Measurements from ENCODE around the gene TRAPPC13. TPM values are rescaled to one million over a fixed set of nuclear protein-coding genes. Genes with fewer than 3 reads are reported as not detected.
"Not testable (repeated sequence)": the region's sequence is repeated elsewhere in the genome, so short reads cannot be mapped to it uniquely, and the experiment has no call there.

The TRAPPC13 gene
- total RNA-seq, 3 donors from 2014 or later: 18.5 to 21.8 (median 18.7) TPM

DNA sequence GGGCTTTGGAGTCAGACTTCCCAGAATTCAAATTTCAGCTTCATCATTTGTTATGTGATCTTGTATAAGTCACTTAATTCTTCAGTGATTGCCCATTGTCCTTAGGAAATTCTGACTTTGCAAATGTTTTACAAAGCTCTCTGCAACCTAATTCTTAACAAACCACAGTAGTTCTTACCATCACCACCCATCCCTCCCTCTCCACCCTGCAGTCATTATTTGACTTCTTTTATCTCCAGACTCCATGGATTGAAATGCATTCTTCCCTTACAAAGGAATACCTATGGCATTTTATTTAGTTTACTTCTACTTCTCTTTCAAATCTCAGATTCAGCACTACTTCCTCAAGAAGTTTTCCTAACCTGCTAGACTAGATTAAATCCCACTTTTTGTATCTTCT, 23.1 kb downstream of the TRAPPC13 start:
- DNase-seq (no peak), ATAC-seq (no peak)
- peaks cover 24% of the 10 kb centered on the region for H3K36me3 Mint-ChIP-seq (ENCODE audit: insufficient read depth)
- no peaks in the 10 kb centered on the region for H3K9me3 Mint-ChIP-seq
- no peak overlapping the region for H3K4me3 Mint-ChIP-seq
- no peaks in the 10 kb centered on the region for H3K27me3 Mint-ChIP-seq (ENCODE audit: low read depth)
- no peaks in the 10 kb centered on the region for H3K4me1 Mint-ChIP-seq (ENCODE audit: low read depth)

DNA sequence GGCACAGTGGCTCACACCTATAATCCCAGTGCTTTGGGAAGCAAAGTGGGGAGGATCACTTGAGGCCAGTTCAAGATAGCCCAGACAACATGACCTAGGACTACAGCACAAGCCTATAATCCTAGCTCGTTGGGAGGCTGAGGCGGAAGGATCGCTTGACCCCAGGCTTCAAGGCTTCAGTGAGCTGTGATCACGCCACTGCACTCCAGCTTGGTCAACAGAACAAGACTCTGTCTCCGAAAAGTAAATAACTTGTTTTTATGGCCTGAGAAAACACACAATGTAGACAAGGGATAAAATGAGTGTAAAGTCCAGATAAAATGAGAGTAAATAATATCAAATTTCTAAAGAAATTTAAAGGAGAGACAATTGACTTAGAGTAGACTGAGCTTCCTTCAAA, 26.3 kb downstream of the TRAPPC13 start:
- H3K4me3 Mint-ChIP-seq: no peak overlapping the region
- ATAC-seq (no peak), DNase-seq (no peak)
- no peaks in the 10 kb centered on the region for H3K27me3 Mint-ChIP-seq (ENCODE audit: low read depth)
- H3K4me1 Mint-ChIP-seq (ENCODE audit: low read depth): no peaks in the 10 kb centered on the region
- H3K9me3 Mint-ChIP-seq: no peaks in the 10 kb centered on the region
- H3K36me3 Mint-ChIP-seq (ENCODE audit: insufficient read depth): peaks cover 24% of the 10 kb centered on the region

DNA sequence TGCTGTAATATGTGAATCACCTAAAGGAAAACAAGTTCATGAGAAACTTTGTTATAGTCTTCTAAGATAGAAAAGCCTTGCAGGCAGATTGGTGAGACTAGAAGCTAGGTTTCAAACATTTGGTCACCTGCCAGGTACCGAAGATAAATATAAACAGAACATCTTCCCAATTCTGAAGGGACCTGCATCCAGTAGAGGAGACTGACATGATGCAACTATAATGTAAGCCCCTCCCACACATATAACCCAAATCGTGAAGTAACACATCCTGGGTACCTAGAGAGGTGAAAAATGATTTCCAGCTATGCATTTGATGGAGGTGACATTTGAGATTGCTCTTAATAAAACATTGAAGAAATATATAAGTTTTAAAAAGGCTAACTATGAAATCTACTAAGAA, 29.9 kb downstream of the TRAPPC13 start:
- no peaks in the 10 kb centered on the region for H3K27me3 Mint-ChIP-seq (ENCODE audit: low read depth)
- H3K9me3 Mint-ChIP-seq: no peaks in the 10 kb centered on the region
- no peaks in the 10 kb centered on the region for H3K4me1 Mint-ChIP-seq (ENCODE audit: low read depth)
- no peak for DNase-seq
- peaks cover 21% of the 10 kb centered on the region for H3K36me3 Mint-ChIP-seq (ENCODE audit: insufficient read depth)
- ATAC-seq: no peak
- H3K4me3 Mint-ChIP-seq: no peak overlapping the region

DNA sequence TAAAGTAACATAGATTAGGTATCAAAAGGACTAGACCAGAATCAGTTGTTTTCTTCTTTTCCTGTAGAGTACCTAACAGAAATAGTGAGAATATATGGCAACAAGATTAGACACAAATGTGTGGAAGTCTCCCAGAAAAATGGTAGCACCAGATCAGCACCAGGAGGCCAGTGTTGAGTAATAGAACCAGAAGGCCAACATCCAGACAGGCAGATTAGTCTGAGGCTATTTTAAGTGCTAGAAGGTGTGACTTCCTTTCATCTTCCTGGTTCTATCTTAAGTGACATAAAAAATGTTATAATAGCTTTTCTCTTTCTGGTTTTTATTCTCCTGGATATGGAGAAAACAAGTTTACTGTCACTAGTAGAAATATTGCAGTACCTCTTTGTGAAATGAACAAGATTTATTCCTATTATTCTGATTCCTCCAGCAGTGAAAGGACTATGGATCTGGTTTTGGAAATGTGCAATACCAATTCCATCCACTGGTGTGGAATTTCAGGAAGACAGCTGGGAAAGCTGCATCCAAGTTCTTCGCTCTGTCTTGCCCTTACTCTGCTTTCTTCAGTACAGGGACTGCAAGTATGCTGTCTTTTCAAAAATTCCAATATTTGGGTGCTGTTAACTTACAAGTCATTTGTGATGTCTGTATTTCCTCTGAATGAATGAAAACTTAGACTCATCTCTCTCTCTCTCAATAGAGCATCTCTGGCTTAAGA, 39.1 kb downstream of the TRAPPC13 start:
- no peak for ATAC-seq
- Mint-ChIP-seq H3K9me3 (no peaks in the 10 kb centered on the region), H3K27me3 (ENCODE audit: low read depth) (no peaks in the 10 kb centered on the region), H3K4me3 (no peak overlapping the region), H3K4me1 (ENCODE audit: low read depth) (no peaks in the 10 kb centered on the region), H3K36me3 (ENCODE audit: insufficient read depth) (peaks cover 16% of the 10 kb centered on the region)
- DNase-seq: no peak

DNA sequence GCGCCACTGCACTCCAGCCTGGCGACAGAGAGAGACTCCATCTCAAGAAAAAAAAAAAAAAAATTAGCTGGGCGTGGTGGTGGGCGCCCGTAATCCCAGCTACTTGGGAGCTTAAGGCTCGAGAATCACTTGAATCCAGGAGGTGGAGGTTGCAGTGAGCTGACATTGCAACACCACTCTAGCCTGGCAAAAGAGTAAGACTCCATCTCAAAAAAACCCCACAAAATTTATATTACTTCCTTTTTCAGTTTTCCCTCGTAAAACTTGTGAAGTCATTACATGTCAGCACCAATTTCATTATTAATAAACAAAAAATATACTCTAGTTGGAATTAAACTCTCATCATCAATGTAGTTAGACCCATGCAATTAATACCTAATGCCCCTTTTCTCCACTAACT, 43.9 kb downstream of the TRAPPC13 start:
- no peak for ATAC-seq
- H3K4me1 Mint-ChIP-seq (ENCODE audit: low read depth): no peaks in the 10 kb centered on the region

DNA sequence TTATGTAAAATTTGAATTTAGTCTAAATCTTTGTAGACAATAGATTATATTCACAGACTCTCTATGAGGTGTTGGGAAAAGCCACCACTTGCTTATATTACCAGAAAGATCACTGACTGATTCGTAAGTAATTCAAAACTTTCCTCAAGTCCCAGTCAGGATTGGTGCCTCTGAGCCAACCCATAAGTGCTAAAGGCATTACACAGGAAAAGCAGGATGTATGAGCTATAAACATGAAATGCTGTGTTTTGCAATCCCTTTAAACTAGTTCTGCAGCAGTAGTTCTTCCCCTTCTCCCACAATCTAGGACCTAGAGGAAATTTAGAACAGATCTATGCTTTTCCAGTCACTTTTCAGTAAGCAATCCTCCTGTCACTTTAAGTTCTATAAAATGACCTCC, 48.0 kb downstream of the TRAPPC13 start:
- Mint-ChIP-seq H3K9me3 (no peaks in the 10 kb centered on the region), H3K27me3 (ENCODE audit: low read depth) (no peaks in the 10 kb centered on the region), H3K36me3 (ENCODE audit: insufficient read depth) (peaks cover 38% of the 10 kb centered on the region), H3K4me1 (ENCODE audit: low read depth) (peaks cover 25% of the 10 kb centered on the region), H3K4me3 (no peak overlapping the region)
- ATAC-seq: no peak
- DNase-seq: no peak

More for the DNA sequence above, 43.9 kb downstream of the TRAPPC13 start:
- Mint-ChIP-seq H3K9me3 (no peaks in the 10 kb centered on the region), H3K36me3 (ENCODE audit: insufficient read depth) (peaks cover 15% of the 10 kb centered on the region), H3K27me3 (ENCODE audit: low read depth) (no peaks in the 10 kb centered on the region), H3K4me3 (no peak overlapping the region)
- DNase-seq: no peak

DNA sequence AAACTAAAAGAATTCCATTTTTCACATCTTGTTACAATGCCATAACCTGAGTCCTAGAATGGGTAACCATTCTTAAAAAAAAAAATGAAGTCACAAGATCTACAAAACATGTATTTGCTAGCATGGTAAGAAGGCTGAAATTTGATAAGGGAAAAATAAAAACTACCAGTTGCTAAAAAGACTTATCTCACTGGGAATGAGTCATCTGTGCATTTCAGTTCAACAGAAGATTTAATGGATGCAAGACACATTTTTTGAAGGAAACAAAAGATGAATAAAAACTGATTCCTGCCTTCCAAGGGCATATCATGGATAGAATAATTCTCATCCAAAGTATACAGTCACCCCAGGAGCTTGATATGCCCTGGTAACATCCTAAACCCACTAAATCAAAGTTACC, 49.9 kb downstream of the TRAPPC13 start:
- ATAC-seq (no peak), DNase-seq (no peak)
- Mint-ChIP-seq H3K4me3 (no peak overlapping the region), H3K27me3 (ENCODE audit: low read depth) (no peaks in the 10 kb centered on the region), H3K36me3 (ENCODE audit: insufficient read depth) (peaks cover 47% of the 10 kb centered on the region), H3K9me3 (no peaks in the 10 kb centered on the region), H3K4me1 (ENCODE audit: low read depth) (peaks cover 42% of the 10 kb centered on the region)

DNA sequence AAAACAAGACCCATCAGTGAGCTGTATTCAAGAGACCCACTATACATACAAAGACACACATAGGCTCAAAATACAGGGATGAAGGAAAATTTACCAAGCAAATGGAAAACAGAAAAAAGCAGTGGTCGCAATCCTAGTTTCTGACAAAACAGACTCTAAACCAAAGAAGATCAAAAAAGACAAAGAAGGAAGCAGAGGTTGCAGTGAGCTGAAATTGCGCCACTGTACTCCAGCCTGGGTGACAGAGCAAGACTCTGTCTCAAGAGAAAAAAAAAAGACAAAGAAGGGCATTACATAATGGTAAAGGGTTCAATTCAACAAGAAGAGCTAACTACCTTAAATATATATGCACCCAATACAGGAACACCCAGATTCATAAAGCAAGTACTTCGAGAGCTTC, 51.2 kb downstream of the TRAPPC13 start:
- H3K27me3 Mint-ChIP-seq (ENCODE audit: low read depth); DNase-seq; ATAC-seq; H3K9me3 Mint-ChIP-seq; H3K4me3 Mint-ChIP-seq: not testable (repeated sequence)
- peaks cover 52% of the 10 kb centered on the region for H3K36me3 Mint-ChIP-seq (ENCODE audit: insufficient read depth)
- H3K4me1 Mint-ChIP-seq (ENCODE audit: low read depth): peaks cover 48% of the 10 kb centered on the region

DNA sequence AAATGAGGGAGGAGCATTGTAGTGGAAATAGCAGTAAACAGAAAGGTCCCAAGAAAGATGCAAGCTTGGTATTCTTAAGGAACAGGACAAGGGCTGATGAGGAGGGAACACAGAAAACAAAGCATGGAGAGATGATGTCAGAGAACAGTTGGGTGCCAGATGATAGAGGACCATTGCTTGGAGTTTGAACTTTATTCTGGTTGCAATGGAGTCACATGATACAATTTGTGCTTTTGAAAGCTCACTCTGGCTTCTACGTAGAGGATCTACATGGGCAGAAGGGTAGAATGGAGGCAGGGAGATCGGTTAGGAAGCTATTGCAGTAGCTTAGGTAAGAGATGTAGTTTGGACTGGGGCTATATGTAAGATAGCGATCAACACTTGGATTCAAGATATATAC, 57.3 kb downstream of the TRAPPC13 start:
- no peaks in the 10 kb centered on the region for H3K27me3 Mint-ChIP-seq (ENCODE audit: low read depth)
- peaks cover 59% of the 10 kb centered on the region for H3K36me3 Mint-ChIP-seq (ENCODE audit: insufficient read depth)
- DNase-seq (no peak), ATAC-seq (no peak)
- no peak overlapping the region for H3K4me3 Mint-ChIP-seq
- H3K9me3 Mint-ChIP-seq: no peaks in the 10 kb centered on the region
- H3K4me1 Mint-ChIP-seq (ENCODE audit: low read depth): peaks cover 32% of the 10 kb centered on the region

DNA sequence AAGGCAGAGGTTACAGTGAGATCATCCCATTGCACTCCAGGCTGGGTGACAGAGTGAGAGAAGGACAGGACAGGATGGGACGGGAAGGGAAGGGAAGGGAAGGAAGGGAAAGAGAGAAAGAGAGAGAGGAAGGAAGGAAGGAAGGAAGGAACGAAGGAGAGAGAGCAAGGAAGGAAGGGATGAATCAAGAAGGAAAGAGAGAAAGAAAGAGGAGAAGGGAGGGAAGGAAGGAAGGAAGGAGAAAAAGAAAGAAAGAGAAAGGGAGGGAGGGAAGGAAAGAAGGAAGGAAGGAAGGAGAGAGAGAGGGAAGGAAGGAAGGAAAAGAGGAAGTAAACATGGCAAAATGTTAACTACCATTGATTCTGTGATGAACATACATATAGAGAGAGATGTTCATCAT, 68.3 kb downstream of the TRAPPC13 start:
- DNase-seq (no peak), ATAC-seq (no peak)
- Mint-ChIP-seq H3K9me3 (no peaks in the 10 kb centered on the region), H3K4me3 (no peak overlapping the region), H3K36me3 (ENCODE audit: insufficient read depth) (peaks cover 15% of the 10 kb centered on the region), H3K27me3 (ENCODE audit: low read depth) (no peaks in the 10 kb centered on the region), H3K4me1 (ENCODE audit: low read depth) (peaks cover under 1% of the 10 kb centered on the region)

DNA sequence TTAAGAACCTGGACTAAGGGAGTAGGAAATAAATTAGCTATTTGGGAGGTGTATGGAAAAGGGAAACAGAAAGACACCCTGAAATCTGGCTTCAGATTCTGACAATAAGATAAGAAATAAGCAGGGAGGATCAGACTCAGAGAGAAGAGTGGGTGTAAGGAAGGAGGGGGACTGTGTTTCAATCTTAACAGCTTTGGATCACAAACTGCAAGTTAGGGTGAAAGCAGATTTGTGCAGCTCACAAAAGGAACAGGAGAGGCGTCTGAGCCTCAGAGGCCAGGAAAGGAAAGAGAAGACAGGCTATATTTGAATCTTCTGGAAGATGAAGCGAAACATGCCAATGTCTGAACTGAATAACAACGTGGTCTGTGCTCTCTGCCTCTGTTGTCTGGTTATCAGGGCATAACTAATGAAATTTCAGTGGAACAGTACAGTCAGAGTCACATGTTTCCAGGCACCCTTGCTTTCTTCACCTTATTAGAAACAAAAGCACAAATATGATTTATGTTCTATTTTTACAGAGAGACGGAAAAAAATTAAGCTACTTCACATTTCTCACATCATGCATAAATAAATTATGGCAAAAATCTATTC, 70.4 kb downstream of the TRAPPC13 start:
- ATAC-seq: no peak
- H3K4me1 Mint-ChIP-seq (ENCODE audit: low read depth): peaks cover 2% of the 10 kb centered on the region

DNA sequence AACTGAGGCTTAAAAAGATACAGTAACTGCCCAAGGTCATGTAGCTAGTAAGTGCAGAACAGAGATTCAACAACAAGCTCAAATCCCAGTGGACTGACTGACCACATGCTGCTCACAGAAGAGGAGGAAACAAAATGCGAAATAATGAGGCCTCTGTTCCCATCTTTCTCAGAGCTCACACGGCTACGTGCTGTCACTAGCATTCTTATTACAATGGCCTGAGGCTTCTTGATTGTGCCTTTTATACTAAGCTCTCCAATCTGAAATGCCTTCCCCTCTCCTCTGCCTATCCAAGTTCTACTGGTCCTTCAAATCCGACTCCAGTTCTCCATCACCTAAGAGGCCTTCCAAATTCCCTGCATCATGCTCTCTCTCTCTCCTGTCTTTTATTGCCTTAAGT, 71.1 kb downstream of the TRAPPC13 start:
- Mint-ChIP-seq H3K27me3 (ENCODE audit: low read depth) (no peaks in the 10 kb centered on the region), H3K9me3 (no peaks in the 10 kb centered on the region), H3K4me3 (no peak overlapping the region), H3K36me3 (ENCODE audit: insufficient read depth) (peaks cover 28% of the 10 kb centered on the region), H3K4me1 (ENCODE audit: low read depth) (peaks cover 2% of the 10 kb centered on the region)
- DNase-seq: no peak
- ATAC-seq: no peak

More for the DNA sequence above, 70.4 kb downstream of the TRAPPC13 start:
- Mint-ChIP-seq H3K36me3 (ENCODE audit: insufficient read depth) (peaks cover 30% of the 10 kb centered on the region), H3K27me3 (ENCODE audit: low read depth) (no peaks in the 10 kb centered on the region), H3K4me3 (no peak overlapping the region), H3K9me3 (no peaks in the 10 kb centered on the region)
- no peak for DNase-seq

DNA sequence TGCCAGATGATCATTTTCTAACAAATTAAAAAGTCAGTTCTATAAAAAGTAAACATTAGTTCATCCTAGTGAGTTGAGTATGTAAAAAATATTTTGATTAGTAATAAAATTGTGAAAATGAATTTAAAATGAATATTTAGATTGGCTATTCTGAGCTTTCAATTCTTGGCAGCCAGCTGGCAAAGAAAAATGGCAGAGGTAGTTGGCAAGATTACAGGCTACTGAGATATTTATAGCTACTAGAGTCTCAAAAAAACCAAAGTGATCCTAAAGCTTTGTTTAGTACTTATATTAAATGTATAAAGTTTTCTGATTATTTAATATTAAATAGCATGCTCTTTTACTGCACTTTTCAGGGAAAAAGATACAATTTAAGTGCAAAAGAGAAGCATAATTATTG, 72.1 kb downstream of the TRAPPC13 start:
- no peak for DNase-seq
- ATAC-seq: no peak
- peaks cover 27% of the 10 kb centered on the region for H3K36me3 Mint-ChIP-seq (ENCODE audit: insufficient read depth)
- H3K27me3 Mint-ChIP-seq (ENCODE audit: low read depth): no peaks in the 10 kb centered on the region
- no peak overlapping the region for H3K4me3 Mint-ChIP-seq
- peaks cover 2% of the 10 kb centered on the region for H3K4me1 Mint-ChIP-seq (ENCODE audit: low read depth)
- no peaks in the 10 kb centered on the region for H3K9me3 Mint-ChIP-seq

DNA sequence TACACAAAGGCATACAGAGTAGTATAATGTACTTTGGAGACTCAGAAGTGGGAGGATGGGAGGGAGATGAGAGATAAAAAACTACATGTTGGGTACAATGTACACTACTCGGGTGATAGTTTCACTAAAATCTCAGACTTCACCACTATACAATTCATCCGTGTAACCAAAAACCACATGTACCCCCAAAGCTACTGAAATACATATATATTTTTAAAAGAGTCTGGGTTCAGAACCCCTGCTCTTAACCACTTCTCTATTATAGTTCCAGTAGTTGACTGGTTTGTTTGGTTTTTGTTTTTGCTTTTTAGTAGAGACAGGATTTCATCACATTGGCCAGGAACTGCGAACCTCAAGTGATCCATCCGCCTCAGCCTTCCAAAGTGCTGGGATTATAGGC, 74.5 kb downstream of the TRAPPC13 start:
- peaks cover 31% of the 10 kb centered on the region for H3K36me3 Mint-ChIP-seq (ENCODE audit: insufficient read depth)
- ATAC-seq (no peak), DNase-seq (no peak)
- no peak overlapping the region for H3K4me3 Mint-ChIP-seq
- H3K4me1 Mint-ChIP-seq (ENCODE audit: low read depth): peaks cover 2% of the 10 kb centered on the region
- no peaks in the 10 kb centered on the region for H3K9me3 Mint-ChIP-seq
- no peaks in the 10 kb centered on the region for H3K27me3 Mint-ChIP-seq (ENCODE audit: low read depth)

DNA sequence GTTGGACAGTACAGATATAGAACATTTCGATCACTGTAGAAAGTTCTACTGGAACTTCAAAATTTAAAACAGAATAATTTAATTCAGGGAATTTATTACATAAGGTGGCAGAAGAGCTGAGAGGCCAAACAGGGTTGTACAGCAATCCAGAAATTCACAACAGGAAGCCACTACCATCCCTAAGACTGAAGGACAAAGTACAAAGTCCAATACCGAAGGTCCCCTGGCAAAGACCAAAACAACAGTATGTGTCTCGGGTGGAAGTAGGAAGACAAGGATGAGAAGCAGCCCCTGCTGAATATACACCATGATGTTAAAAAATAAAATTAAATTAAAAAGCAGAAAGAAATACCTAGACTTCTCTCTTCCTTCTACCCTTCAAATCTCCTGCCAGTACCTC, 77.2 kb downstream of the TRAPPC13 start:
- H3K4me1 Mint-ChIP-seq (ENCODE audit: low read depth): peaks cover 4% of the 10 kb centered on the region
- H3K9me3 Mint-ChIP-seq: no peaks in the 10 kb centered on the region
- peaks cover 35% of the 10 kb centered on the region for H3K36me3 Mint-ChIP-seq (ENCODE audit: insufficient read depth)
- no peaks in the 10 kb centered on the region for H3K27me3 Mint-ChIP-seq (ENCODE audit: low read depth)
- H3K4me3 Mint-ChIP-seq: no peak overlapping the region
- DNase-seq (no peak), ATAC-seq (no peak)
